Measurements from ENCODE around the gene NEUROG1. TPM values are rescaled to one million over a fixed set of nuclear protein-coding genes. Genes with fewer than 3 reads are reported as not detected.

Gene NEUROG1
- total RNA-seq, 2 experiments from 2014 or later, result not detected

DNA sequence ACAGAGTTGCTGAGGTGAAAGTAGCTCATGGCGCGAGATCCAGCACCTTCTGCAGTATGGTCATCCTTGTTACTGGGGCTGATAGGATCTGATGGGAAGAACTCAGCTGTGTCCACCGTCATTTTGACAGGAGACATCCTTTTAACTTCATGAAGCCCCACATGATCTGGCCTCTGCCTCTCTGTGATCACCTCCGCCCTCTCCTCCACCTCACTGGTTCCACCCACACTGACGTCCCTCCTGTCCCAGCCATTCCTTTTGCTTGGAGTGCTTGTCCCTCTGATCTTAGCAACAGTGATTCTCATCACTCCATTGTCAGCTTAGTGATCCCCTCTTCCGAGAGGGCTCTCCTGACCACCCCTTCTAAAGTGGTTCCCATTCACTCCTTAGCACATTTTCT is 25.8 kb downstream of the NEUROG1 start:
- Mint-ChIP-seq H3K27me3 (peaks cover 43% of the 10 kb centered on the region), H3K27ac (no peak overlapping the region), H3K9me3 (no peaks in the 10 kb centered on the region), H3K4me1 (ENCODE audit: low read depth) (peaks cover 6% of the 10 kb centered on the region), H3K36me3 (ENCODE audit: low read depth) (no peaks in the 10 kb centered on the region), H3K4me3 (no peak overlapping the region)
- no peak for DNase-seq
- ChIA-PET POLR2A (no interaction called here), CTCF (interaction anchor here (1.1 to 1.7 kb wide), 5 partner anchors 41 to 56 kb away, joined by 3 to 7 read pairs (median 5); no protein-coding TSS in a partner anchor)
- ATAC-seq, result no peak
- TF ChIP-seq, protein P1, sequence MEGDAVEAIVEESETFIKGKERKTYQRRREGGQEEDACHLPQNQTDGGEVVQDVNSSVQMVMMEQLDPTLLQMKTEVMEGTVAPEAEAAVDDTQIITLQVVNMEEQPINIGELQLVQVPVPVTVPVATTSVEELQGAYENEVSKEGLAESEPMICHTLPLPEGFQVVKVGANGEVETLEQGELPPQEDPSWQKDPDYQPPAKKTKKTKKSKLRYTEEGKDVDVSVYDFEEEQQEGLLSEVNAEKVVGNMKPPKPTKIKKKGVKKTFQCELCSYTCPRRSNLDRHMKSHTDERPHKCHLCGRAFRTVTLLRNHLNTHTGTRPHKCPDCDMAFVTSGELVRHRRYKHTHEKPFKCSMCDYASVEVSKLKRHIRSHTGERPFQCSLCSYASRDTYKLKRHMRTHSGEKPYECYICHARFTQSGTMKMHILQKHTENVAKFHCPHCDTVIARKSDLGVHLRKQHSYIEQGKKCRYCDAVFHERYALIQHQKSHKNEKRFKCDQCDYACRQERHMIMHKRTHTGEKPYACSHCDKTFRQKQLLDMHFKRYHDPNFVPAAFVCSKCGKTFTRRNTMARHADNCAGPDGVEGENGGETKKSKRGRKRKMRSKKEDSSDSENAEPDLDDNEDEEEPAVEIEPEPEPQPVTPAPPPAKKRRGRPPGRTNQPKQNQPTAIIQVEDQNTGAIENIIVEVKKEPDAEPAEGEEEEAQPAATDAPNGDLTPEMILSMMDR (IDR thresholded peaks at IDR 0.05), result no peak
- intact Hi-C loops (cut with micrococcal nuclease), result no loop called here

DNA sequence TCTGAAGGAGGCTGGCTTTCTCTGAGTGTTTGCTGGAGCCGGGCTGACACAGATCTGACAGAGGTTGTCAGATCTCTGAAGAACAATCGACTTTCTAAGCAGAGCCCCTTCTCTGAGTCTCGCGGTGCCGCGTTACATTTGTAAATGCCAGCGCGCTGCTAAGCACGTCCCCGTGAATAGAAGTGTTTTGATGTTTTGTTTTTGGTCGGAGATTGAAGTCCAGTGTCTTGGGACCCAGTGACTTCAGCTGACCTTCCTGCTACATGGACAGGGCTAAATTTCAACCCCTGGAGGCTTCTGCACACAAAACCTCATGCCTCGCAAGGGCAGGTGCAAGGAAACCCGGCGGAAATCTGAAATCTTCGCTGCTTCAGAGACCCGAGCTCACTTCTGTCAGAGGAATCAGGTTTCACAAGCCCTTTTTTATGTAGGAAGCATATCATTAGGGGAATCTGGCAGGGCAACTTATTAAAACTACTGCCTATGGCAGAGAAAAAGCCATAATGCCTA is 27.2 kb downstream of the NEUROG1 start:
- DNase-seq (no peak), ATAC-seq (peak; percentile 27)
- Mint-ChIP-seq H3K9me3 (no peaks in the 10 kb centered on the region), H3K4me3 (no peak overlapping the region), H3K4me1 (ENCODE audit: low read depth) (peaks cover 6% of the 10 kb centered on the region), H3K27me3 (peaks cover 45% of the 10 kb centered on the region), H3K36me3 (ENCODE audit: low read depth) (no peaks in the 10 kb centered on the region), H3K27ac (no peak overlapping the region)
- ChIA-PET POLR2A (no interaction called here), CTCF (interaction anchor here (1.7 kb wide), 1 partner anchor 43 kb away, joined by 7 read pairs; no protein-coding TSS in a partner anchor)
- intact Hi-C loops (cut with micrococcal nuclease), result no loop called here
- TF ChIP-seq, protein P1 (IDR thresholded peaks at IDR 0.05), result no peak

DNA sequence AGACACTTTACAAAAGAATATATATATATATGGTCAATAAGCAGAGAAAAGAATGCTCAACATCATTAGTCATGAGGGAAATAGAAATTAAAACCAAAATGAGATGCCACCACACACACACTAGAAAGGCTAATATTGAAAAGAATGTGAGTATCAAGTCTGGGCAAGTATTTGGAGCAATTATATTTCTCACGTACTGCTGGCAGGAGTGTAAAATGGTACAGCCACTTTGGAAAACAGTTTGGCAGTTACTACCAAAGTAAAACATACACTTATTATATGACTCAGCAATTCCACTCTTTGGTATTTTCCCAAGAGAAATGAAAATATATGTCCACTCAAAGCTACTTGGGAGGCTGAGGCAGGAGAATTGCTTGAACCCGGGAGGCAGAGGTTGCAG is 29.8 kb downstream of the NEUROG1 start:
- Mint-ChIP-seq H3K4me3 (no peak overlapping the region), H3K9me3 (no peaks in the 10 kb centered on the region), H3K4me1 (ENCODE audit: low read depth) (peaks cover 6% of the 10 kb centered on the region), H3K27ac (no peak overlapping the region), H3K36me3 (ENCODE audit: low read depth) (no peaks in the 10 kb centered on the region), H3K27me3 (peaks cover 53% of the 10 kb centered on the region)
- ATAC-seq (no peak), DNase-seq (no peak)
- ChIA-PET CTCF (no interaction called here), POLR2A (no interaction called here)
- TF ChIP-seq, protein P1 (IDR thresholded peaks at IDR 0.05), result no peak
- intact Hi-C loops (cut with micrococcal nuclease), result no loop called here

DNA sequence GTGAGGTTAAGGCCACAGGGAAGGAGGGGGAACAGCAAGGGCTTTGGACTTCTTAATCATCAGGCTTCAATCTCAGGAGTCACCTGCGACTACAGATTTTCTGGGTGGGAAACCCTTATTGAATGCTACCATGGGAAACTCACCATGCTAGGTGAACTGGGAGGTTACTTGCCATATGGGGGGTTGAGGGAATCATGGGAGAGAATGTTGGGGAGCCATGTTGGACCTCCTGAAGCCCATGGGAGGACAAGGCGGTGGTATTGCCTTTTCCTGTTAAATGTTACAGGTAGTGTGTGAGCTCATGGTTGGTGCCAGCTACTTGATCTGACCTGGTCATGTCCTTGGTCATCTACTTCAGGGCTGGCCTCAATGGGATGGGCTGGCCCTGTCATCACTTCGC is 31.4 kb downstream of the NEUROG1 start:
- no peak overlapping the region for H3K27ac Mint-ChIP-seq
- H3K36me3 Mint-ChIP-seq (ENCODE audit: low read depth), result no peaks in the 10 kb centered on the region
- POLR2A ChIA-PET, result interaction anchor here (0.5 kb wide), 1 partner anchor 25 kb away, joined by 3 read pairs; no protein-coding TSS in a partner anchor
- TF ChIP-seq, protein P1 (IDR thresholded peaks at IDR 0.05), result no peak
- H3K4me3 Mint-ChIP-seq, result no peak overlapping the region
- no peaks in the 10 kb centered on the region for H3K9me3 Mint-ChIP-seq
- ATAC-seq, result no peak
- H3K27me3 Mint-ChIP-seq, result peaks cover 43% of the 10 kb centered on the region
- DNase-seq, result no peak
- peaks cover 6% of the 10 kb centered on the region for H3K4me1 Mint-ChIP-seq (ENCODE audit: low read depth)
- intact Hi-C loops (cut with micrococcal nuclease), result no loop called here
- CTCF ChIA-PET, result no interaction called here

DNA sequence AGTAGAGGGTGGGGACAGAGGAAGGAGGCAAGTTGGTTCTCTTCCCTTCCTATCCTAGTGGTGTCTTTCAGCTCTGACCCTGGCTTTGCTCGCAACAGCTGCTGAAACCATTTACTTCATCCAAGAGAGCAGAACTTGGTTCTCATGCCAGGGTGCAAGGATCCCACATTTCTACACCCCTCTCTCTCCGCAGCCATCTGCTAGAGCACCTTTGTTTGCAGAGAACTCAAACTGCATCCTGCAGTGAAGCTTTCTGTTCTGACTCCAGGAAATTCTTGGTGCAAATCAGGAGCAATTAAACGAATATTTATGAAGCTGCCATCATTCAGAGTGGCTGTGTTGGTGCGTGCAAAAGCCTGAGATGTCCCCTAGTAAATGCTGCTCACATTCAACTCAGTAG is 31.9 kb downstream of the NEUROG1 start:
- no peak for ATAC-seq
- Mint-ChIP-seq H3K27me3 (peaks cover 42% of the 10 kb centered on the region), H3K9me3 (no peaks in the 10 kb centered on the region), H3K4me1 (ENCODE audit: low read depth) (peaks cover 6% of the 10 kb centered on the region), H3K36me3 (ENCODE audit: low read depth) (no peaks in the 10 kb centered on the region), H3K4me3 (no peak overlapping the region), H3K27ac (no peak overlapping the region)
- POLR2A ChIA-PET, result interaction anchor here (0.5 kb wide), 1 partner anchor 26 kb away, joined by 3 read pairs; no protein-coding TSS in a partner anchor
- CTCF ChIA-PET, result no interaction called here
- intact Hi-C loops (cut with micrococcal nuclease), result no loop called here
- TF ChIP-seq, protein P1 (IDR thresholded peaks at IDR 0.05), result no peak
- no peak for DNase-seq

Measured in activated CD8-positive, alpha-beta T cell treated with anti-CD3 and anti-CD28 coated beads for 36 hours (primary cell).